ENCODE measurements around the gene GCN1.
"Not testable (repeated sequence)": the region's sequence is repeated elsewhere in the genome, so short reads cannot be mapped to it uniquely, and the experiment has no call there.

The GCN1 gene

GRCh38 chr12:120212301-120212700 is 17.8 kb upstream of the GCN1 start:
- DNase-seq, result no peak

- DNase-seq, result no peak
Observed at GRCh38 chr12:120211904-120212283, 17.4 kb upstream of the GCN1 start.

- no peak for DNase-seq
Observed at GRCh38 chr12:120211243-120211903, 16.9 kb upstream of the GCN1 start.

GRCh38 chr12:120209851-120210250 is 15.3 kb upstream of the GCN1 start:
- no peak for DNase-seq

GRCh38 chr12:120207227-120207626 is 12.7 kb upstream of the GCN1 start:
- DNase-seq, result no peak

- not testable (repeated sequence) for DNase-seq
Observed at GRCh38 chr12:120206781-120207180, 12.3 kb upstream of the GCN1 start.

- no peak for DNase-seq
Observed at GRCh38 chr12:120206228-120206627, 11.7 kb upstream of the GCN1 start.

GRCh38 chr12:120204171-120204570 is 9.7 kb upstream of the GCN1 start:
- DNase-seq, result no peak

GRCh38 chr12:120200364-120200800 is 5.9 kb upstream of the GCN1 start:
- no peak for DNase-seq

- DNase-seq, result no peak
Observed at GRCh38 chr12:120199595-120200306, 5.2 kb upstream of the GCN1 start.

GRCh38 chr12:120199025-120199424 is 4.5 kb upstream of the GCN1 start:
- DNase-seq, result no peak

- DNase-seq, result no peak
Observed at GRCh38 chr12:120197542-120197887, 3.0 kb upstream of the GCN1 start.

- DNase-seq, result not testable (repeated sequence)
Observed at GRCh38 chr12:120196817-120197541, 2.5 kb upstream of the GCN1 start.

GRCh38 chr12:120196363-120196762 is 1.8 kb upstream of the GCN1 start:
- DNase-seq, result no peak

- DNase-seq, result no peak
Observed at GRCh38 chr12:120194226-120194533, 335 bp downstream of the GCN1 start.

GRCh38 chr12:120193286-120193685 is 1.2 kb downstream of the GCN1 start:
- not testable (repeated sequence) for DNase-seq

- no peak for DNase-seq
Observed at GRCh38 chr12:120190985-120191480, 3.5 kb downstream of the GCN1 start.

- DNase-seq, result no peak
Observed at GRCh38 chr12:120190386-120190785, 4.1 kb downstream of the GCN1 start.

GRCh38 chr12:120186654-120187053 is 7.9 kb downstream of the GCN1 start:
- no peak for DNase-seq

GRCh38 chr12:120183211-120183631 is 11.3 kb downstream of the GCN1 start:
- no peak for DNase-seq

- DNase-seq, result no peak
Observed at GRCh38 chr12:120181991-120182631, 12.4 kb downstream of the GCN1 start.

GRCh38 chr12:120180975-120181374 is 13.5 kb downstream of the GCN1 start:
- no peak for DNase-seq

GRCh38 chr12:120175537-120175936 is 19.0 kb downstream of the GCN1 start:
- no peak for DNase-seq

- no peak for DNase-seq
Observed at GRCh38 chr12:120175062-120175461, 19.5 kb downstream of the GCN1 start.
